ENCODE measurements around the gene NBPF9.
"Not testable (repeated sequence)": the region's sequence is repeated elsewhere in the genome, so short reads cannot be mapped to it uniquely, and the experiment has no call there.

NBPF9 gene

GRCh38 chr1:149103109-149104081, at the start of gene NBPF9:
NBPF9 (minus strand) TSS chr1:149103551; CDS start chr1:149082139, 21,412 bp downstream.
- FAIRE-seq; DNase-seq (ENCODE audit: low spot score): not testable (repeated sequence)

- not testable (repeated sequence) for FAIRE-seq
Measured at GRCh38 chr1:149149909-149150308, 46.6 kb upstream of the NBPF9 start.

DNA sequence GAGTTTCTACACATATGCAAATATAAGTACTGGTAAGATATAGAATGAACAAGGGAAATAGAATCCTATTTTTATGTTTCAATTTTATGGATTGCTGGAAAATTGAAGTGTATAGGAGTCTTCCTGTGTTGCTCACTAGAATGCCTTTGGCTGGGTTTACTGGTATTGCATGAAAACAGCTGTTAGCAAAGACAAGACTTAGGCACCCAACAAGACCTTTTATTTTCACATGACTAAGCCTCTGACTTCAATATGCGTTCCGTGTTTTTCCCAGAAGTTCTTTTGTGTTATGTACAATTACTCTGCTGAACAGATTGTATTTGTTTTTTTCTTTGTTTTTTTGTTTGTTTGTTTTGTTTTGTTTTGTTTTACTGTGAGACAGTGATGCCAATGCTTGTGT, 34.2 kb upstream of the NBPF9 start:
- not testable (repeated sequence) for FAIRE-seq; DNase-seq (ENCODE audit: low spot score)

More at GRCh38 chr1:149149909-149150308, 46.6 kb upstream of the NBPF9 start:
- not testable (repeated sequence) for DNase-seq (ENCODE audit: low spot score)

DNA sequence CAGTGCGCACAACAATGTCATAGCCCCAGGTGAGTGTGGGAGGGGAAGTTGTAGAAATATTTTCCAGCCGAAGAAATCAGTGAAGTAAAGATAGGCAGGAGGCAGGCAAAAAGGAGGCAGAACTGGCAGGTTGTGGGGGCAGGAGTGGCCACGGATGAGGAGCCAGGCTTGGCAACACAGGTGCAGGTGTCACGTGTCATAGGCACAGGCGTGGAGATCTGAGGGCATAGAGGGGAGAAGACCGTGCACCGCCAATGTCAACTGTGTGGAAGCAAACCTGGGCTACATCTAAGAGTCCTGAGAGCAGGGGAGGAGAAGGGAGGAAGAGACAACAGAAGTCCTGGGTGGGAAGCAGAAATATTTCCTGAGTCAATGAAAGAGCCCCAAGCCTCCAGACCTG, 27.6 kb upstream of the NBPF9 start:
- not testable (repeated sequence) for DNase-seq (ENCODE audit: low spot score); FAIRE-seq

GRCh38 chr1:149129245-149129644, 25.9 kb upstream of the NBPF9 start:
- not testable (repeated sequence) for FAIRE-seq; DNase-seq (ENCODE audit: low spot score)

DNA sequence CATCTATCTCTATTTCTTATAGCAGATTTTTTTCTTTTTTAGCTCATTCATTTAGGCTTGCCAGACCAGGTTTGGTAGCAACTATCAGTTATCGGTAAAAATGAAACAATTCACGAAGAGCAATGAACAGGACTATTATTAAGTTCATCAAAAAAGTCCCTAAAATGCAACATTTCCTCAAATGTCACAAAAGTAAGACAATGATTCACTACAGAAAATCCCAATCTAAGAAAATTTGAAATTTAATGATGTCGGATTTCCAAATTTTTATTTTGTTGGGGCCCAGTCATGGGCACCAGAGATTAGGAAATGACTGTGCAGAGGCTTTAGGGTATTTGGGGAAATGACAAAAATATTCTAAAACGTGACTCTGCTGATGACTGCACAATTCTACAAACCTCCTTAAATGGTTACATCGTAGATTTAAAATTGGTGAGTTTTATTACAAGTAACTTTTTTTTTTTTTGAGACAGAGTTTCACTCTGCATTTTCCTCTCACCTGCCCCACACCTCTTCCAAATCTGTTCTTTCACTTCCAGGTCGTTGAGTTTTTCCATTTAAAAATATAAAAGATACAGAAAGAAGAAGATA, 23.3 kb upstream of the NBPF9 start:
- FAIRE-seq; DNase-seq (ENCODE audit: low spot score): not testable (repeated sequence)

DNA sequence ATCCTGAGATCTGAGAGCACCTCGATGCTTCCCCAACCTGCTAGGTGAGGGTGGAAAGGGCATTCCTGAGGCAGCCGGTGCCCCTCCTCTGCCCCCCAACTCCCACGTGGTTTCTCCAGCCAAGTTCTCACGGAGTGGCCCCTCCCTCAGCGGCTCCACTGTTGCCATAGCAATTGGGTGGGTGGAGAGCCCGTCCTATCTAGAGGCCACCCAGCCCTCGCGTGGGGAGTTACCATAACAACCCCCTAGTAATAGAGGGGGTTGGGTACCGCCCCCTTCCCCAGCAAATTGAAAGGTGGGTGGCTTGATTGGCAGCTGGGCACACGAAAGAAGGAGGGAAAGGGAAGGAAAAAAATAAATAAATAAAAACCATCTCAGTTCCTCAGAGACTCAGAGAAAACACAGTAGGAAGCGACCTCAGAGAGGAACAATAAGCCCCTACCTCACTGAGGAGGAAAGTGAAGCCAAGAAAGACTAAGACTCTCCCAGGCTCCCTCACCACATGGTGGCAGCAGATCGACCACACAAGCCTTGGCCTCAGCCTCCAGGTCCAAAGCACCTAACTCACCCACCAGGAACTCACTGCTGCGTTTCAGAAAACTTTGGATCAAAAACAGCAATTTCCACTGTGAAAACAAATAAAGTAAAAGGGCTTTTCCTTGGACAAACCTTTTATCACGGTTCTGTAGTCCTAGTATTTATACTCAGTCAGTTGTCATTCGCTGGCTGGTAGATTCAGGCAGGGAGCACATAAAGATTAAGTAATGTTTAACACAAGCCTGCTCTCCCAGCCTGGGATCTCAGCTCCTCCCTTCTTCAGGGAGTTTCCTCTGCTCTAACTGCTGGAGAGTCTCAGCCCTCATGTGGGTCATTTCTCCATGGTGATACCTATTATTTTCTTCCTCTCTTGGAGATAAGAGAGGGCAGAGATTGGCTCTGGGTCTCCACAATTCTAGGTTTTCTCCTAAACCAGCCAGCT, 20.9 kb upstream of the NBPF9 start:
- not testable (repeated sequence) for FAIRE-seq; DNase-seq (ENCODE audit: low spot score)

GRCh38 chr1:149112828-149113227, 9.5 kb upstream of the NBPF9 start:
- FAIRE-seq; DNase-seq (ENCODE audit: low spot score): not testable (repeated sequence)

GRCh38 chr1:149110343-149110742, 7.0 kb upstream of the NBPF9 start:
- not testable (repeated sequence) for DNase-seq (ENCODE audit: low spot score); FAIRE-seq

GRCh38 chr1:149102574-149102973, 777 bp downstream of the NBPF9 start:
- DNase-seq (ENCODE audit: low spot score); FAIRE-seq: not testable (repeated sequence)

DNA sequence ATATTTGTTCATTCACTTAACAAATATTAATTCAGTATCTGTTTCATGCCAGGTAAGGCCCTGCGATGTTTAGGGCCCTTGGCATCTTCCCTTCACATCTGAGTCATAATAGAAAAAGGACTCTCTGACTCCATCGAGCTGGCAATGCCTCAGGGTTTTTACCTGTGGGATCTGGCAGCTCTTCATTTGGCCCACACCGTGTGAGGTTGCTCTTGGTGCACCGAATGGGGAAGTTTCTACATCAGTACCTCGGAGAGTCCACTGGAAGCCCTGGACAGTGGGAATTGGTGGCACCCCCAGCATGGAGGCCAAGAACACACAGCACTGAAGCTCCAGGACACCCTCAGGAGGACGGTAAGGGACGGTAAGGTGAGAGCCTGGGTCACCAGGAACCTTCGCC, 5.1 kb downstream of the NBPF9 start:
- not testable (repeated sequence) for FAIRE-seq; DNase-seq (ENCODE audit: low spot score)

DNA sequence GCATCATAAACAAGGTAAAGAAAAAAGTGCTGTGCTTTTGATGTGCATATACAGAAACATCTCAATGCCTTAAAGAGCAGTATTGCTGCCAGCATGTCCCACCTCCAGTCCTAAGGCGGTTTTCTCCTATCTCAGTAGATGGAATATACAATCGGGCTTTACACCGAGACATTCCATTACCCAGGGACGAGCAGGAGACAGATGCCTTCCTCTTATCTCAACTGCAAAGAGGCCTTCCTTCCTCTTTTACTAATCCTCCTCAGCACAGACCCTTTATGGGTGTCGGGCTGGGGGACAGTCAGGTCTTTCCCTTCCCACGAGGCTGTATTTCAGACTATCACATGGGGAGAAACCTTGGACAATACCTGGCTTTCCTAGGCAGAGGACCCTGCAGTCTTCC, 10.2 kb downstream of the NBPF9 start:
- not testable (repeated sequence) for DNase-seq (ENCODE audit: low spot score); FAIRE-seq

- FAIRE-seq; DNase-seq (ENCODE audit: low spot score): not testable (repeated sequence)
Measured at GRCh38 chr1:149075505-149076127, 27.7 kb downstream of the NBPF9 start.

DNA sequence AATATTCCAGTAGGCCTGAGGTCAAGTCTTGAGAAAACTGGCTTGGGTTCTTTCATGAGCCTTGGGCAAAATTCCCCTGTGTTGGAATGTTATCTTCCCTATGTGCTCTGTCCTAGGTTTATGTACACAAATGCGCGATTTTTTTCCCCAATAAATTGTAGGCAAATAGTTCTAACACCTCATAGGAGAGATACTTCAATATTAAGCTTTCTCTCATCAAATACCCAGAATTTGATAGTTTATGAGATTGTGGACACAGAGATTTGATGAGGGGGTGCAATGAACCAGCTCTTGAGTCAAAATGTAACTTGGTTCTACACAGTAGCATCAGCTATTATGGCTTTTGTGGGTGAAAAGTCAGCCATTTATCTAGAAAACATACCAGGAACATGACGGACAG, 38.7 kb downstream of the NBPF9 start:
- FAIRE-seq; DNase-seq (ENCODE audit: low spot score): not testable (repeated sequence)

DNA sequence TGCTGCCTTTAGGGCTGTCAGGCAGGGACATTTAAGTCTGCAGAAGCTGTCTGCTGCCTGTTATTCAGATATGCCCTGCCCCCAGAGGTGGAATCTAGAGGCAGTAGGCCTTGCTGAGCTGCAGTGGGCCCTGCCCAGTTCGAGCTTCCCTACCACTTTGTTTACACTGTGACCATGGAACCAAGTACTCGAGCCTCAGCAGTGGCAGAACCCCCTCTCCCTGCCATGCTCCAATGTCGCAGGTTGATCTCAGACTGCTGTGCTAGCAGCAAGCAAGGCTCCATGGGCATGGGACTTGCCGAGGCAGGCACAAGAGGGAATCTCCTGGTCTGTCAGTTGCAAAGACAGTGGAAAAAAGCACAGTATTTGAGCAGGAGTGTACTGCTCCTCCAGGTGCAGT, 60.3 kb downstream of the NBPF9 start:
- not testable (repeated sequence) for DNase-seq (ENCODE audit: low spot score); FAIRE-seq

DNA sequence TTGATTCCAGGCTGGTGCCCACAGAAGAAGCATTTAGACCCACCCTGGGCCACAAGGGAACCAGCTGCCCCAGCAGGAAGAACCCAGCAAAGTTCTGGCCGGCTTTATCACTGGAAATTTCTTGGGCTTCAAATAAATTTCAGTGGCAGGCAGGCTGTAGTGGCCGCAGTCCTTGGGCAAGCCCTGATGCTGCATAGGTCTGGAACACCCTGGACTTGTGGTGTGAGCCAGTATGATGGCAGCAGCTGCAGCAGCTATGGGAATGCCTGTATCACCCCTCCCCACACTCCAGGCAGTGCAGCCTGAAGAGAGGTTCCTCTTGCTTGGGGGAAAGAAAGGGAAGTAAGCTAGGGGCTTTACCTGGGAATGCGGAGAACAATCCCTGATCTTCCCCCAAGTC, 69.4 kb downstream of the NBPF9 start:
- not testable (repeated sequence) for FAIRE-seq

DNA sequence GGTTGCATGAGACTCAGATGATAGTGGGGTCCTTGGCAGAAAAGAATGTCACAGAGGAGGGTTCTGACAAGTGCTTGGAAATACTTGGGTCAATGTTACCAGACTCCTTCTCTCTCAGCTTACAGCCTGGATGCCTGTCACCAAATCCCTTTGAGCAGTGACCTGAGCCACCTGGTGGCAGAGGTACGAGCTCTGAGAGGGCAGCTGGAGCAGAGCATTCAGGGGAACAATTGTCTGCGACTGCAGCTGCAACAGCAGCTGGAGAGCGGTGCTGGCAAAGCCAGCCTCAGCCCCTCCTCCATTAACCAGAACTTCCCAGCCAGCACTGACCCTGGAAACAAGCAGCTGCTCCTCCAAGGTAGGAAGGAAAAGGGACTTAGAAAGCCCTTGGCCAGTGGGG, 79.0 kb downstream of the NBPF9 start:
- not testable (repeated sequence) for FAIRE-seq

More for the DNA sequence above, 69.4 kb downstream of the NBPF9 start:
- not testable (repeated sequence) for DNase-seq (ENCODE audit: low spot score)

DNA sequence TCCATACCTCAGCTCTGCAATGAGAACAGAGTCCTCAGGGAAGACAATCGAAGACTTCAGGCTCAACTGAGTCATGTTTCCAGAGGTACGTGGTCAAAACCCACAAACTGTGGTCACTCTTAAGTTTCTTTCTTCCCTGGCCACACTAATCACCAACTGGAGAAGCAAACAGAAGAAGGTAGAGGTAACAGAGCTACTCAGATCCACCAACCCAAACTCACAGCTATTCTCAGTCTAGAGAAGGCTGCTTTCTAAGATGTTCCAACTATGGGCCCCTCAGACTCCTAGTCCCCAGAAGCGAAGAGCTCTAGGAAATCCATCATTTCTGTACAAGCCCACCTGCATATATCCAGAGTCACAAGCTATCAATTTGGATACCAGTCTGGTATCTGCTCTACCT, 84.8 kb downstream of the NBPF9 start:
- FAIRE-seq; DNase-seq (ENCODE audit: low spot score): not testable (repeated sequence)

More for the DNA sequence above, 79.0 kb downstream of the NBPF9 start:
- not testable (repeated sequence) for DNase-seq (ENCODE audit: low spot score)

DNA sequence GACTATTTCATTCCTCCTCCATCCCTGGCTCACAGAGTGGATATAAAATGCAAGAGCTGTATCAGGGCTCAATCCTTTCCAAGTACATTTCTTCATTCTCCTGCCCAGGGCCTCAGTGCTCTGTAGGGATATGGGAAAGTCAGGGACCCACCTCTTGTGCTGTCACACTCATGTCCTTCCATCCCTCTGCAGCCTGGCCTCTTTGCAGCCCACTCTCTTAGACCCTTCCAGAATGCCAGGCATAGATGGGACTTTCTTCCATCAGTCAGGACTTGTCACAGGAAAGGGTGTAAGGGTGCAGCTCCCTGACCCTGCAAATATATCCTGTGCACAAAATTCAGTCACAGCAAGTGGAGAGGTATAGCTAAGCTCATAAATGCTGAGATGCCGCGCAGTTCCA, 86.7 kb downstream of the NBPF9 start:
- not testable (repeated sequence) for DNase-seq (ENCODE audit: low spot score); FAIRE-seq

DNA sequence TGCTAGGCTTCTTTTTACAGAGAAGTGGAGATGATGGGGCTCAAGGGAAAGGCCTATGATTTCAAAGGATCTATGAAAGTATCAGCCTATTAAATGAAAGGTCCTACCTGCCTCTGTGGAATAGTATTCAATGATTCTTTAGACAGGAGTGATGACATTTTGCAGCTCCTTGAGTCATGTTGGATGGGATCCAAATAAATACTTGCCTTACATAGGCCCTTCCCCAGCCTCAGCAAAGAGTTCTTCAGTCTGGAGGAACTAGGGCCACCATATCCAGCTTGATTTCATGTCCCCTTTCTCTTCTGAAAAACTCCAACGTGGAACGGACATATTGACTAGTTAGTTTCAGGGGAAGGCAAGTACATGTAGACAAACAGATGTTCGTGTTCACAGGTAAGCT, 87.8 kb downstream of the NBPF9 start:
- FAIRE-seq; DNase-seq (ENCODE audit: low spot score): not testable (repeated sequence)

Data from urothelium cell line (cell line).